ENCODE measurements around the gene USP11.

The USP11 gene

GRCh38 chrX:47193475-47194193 is 39.2 kb upstream of the USP11 start, which contains the start of gene UBA1 (continued):
- TF ChIP-seq, protein P1, sequence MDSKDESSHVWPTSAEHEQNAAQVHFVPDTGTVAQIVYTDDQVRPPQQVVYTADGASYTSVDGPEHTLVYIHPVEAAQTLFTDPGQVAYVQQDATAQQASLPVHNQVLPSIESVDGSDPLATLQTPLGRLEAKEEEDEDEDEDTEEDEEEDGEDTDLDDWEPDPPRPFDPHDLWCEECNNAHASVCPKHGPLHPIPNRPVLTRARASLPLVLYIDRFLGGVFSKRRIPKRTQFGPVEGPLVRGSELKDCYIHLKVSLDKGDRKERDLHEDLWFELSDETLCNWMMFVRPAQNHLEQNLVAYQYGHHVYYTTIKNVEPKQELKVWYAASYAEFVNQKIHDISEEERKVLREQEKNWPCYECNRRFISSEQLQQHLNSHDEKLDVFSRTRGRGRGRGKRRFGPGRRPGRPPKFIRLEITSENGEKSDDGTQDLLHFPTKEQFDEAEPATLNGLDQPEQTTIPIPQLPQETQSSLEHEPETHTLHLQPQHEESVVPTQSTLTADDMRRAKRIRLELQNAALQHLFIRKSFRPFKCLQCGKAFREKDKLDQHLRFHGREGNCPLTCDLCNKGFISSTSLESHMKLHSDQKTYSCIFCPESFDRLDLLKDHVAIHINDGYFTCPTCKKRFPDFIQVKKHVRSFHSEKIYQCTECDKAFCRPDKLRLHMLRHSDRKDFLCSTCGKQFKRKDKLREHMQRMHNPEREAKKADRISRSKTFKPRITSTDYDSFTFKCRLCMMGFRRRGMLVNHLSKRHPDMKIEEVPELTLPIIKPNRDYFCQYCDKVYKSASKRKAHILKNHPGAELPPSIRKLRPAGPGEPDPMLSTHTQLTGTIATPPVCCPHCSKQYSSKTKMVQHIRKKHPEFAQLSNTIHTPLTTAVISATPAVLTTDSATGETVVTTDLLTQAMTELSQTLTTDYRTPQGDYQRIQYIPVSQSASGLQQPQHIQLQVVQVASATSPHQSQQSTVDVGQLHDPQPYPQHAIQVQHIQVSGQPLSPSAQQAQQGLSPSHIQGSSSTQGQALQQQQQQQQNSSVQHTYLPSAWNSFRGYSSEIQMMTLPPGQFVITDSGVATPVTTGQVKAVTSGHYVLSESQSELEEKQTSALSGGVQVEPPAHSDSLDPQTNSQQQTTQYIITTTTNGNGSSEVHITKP (tag by site-specific recombination; IDR thresholded peaks at IDR 0.05): peak; percentile 80
- TF ChIP-seq INSM2 (tag by site-specific recombination; IDR thresholded peaks at IDR 0.05) (peak; percentile 91), ZNF654 (tag by site-specific recombination; IDR thresholded peaks at IDR 0.05; ENCODE audit: low read depth) (peak; percentile 89), ZNF645 (tag by site-specific recombination; IDR thresholded peaks at IDR 0.05) (no peak), ZNF624 (tag by site-specific recombination; IDR thresholded peaks at IDR 0.05) (no peak), TRIM28 (IDR thresholded peaks at IDR 0.05; ENCODE audit: borderline replicate concordance, low read length) (peak; percentile 79), ZNF747 (tag by site-specific recombination; IDR thresholded peaks at IDR 0.05) (no peak), ZNF843 (tag by site-specific recombination; IDR thresholded peaks at IDR 0.05) (no peak), HOXC10 (CRISPR knock-in tag; IDR thresholded peaks at IDR 0.05) (no peak), ZNF366 (tag by site-specific recombination; conservative IDR thresholded peaks at IDR 0.05) (no peak), GFI1B (tag by site-specific recombination; IDR thresholded peaks at IDR 0.05) (0 out of 2 replicates have a peak, but pooled peaks have one; percentile 13), ZSCAN23 (tag by site-specific recombination; IDR thresholded peaks at IDR 0.05) (peak; percentile 13; the same call in 1 of the 2 replicates), ZNF140 (tag by site-specific recombination; IDR thresholded peaks at IDR 0.05) (no peak), SCRT1 (tag by site-specific recombination; IDR thresholded peaks at IDR 0.05; ENCODE audit: borderline replicate concordance) (no peak), ZNF48 (tag by site-specific recombination; IDR thresholded peaks at IDR 0.05) (no peak), ZNF335 (tag by site-specific recombination; conservative IDR thresholded peaks at IDR 0.05) (peak; percentile 74), ZNF768 (tag by site-specific recombination; IDR thresholded peaks at IDR 0.05) (no peak), BCL11A (tag by site-specific recombination; IDR thresholded peaks at IDR 0.05; ENCODE audit: low read depth) (no peak), PRDM6 (tag by site-specific recombination; IDR thresholded peaks at IDR 0.05) (no peak), ZNF791 (tag by site-specific recombination; IDR thresholded peaks at IDR 0.05) (no peak), ZNF785 (tag by site-specific recombination; IDR thresholded peaks at IDR 0.05) (no peak), ZNF354C (tag by site-specific recombination; IDR thresholded peaks at IDR 0.05; ENCODE audit: borderline replicate concordance, low read depth) (no peak), ZNF610 (tag by site-specific recombination; IDR thresholded peaks at IDR 0.05; ENCODE audit: borderline replicate concordance) (no peak)
- TF ChIP-seq, protein P2, sequence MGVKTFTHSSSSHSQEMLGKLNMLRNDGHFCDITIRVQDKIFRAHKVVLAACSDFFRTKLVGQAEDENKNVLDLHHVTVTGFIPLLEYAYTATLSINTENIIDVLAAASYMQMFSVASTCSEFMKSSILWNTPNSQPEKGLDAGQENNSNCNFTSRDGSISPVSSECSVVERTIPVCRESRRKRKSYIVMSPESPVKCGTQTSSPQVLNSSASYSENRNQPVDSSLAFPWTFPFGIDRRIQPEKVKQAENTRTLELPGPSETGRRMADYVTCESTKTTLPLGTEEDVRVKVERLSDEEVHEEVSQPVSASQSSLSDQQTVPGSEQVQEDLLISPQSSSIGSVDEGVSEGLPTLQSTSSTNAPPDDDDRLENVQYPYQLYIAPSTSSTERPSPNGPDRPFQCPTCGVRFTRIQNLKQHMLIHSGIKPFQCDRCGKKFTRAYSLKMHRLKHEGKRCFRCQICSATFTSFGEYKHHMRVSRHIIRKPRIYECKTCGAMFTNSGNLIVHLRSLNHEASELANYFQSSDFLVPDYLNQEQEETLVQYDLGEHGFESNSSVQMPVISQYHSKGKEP (tag by site-specific recombination; IDR thresholded peaks at IDR 0.05): no peak; the same call in 1 of the 2 replicates
- TF ChIP-seq, protein P3, sequence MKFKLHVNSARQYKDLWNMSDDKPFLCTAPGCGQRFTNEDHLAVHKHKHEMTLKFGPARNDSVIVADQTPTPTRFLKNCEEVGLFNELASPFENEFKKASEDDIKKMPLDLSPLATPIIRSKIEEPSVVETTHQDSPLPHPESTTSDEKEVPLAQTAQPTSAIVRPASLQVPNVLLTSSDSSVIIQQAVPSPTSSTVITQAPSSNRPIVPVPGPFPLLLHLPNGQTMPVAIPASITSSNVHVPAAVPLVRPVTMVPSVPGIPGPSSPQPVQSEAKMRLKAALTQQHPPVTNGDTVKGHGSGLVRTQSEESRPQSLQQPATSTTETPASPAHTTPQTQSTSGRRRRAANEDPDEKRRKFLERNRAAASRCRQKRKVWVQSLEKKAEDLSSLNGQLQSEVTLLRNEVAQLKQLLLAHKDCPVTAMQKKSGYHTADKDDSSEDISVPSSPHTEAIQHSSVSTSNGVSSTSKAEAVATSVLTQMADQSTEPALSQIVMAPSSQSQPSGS (tag by site-specific recombination; IDR thresholded peaks at IDR 0.05; ENCODE audit: low read depth): no peak; the same call in 1 of the 2 replicates
- TF ChIP-seq, protein P4, sequence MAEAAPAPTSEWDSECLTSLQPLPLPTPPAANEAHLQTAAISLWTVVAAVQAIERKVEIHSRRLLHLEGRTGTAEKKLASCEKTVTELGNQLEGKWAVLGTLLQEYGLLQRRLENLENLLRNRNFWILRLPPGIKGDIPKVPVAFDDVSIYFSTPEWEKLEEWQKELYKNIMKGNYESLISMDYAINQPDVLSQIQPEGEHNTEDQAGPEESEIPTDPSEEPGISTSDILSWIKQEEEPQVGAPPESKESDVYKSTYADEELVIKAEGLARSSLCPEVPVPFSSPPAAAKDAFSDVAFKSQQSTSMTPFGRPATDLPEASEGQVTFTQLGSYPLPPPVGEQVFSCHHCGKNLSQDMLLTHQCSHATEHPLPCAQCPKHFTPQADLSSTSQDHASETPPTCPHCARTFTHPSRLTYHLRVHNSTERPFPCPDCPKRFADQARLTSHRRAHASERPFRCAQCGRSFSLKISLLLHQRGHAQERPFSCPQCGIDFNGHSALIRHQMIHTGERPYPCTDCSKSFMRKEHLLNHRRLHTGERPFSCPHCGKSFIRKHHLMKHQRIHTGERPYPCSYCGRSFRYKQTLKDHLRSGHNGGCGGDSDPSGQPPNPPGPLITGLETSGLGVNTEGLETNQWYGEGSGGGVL (tag by site-specific recombination; IDR thresholded peaks at IDR 0.05): no peak; the same call in 1 of the 2 replicates
